Pancreas (tissue), 10 donors: ENCODE data around the gene FBL. TPM values are rescaled to one million over a fixed set of nuclear protein-coding genes. Genes with fewer than 3 reads are reported as not detected.

ENCODE experiments used
- ATAC-seq, 4 donors: fragments of 200-7000 bp; cut with Tn5 transposase; one replicate each; pipeline versions ENCODE4 v1.8.0 to v1.9.1; 2020; ENCODE audit warnings: mild to moderate bottlenecking in 4 of 4, moderate library complexity in 4 of 4
- DNase-seq, 6 donors: peaks; one replicate each; pipeline ENCODE4 v3.0.0-alpha.2; 2020
- FAIRE-seq: peaks from 2 replicates; lab custom pipeline; 2012; peaks lifted over from hg19 to GRCh38; lab: Jason Lieb, UNC
- H3K27ac ChIP-seq, 4 donors: fragments of 200-600 bp; sonication (generic); 1 replicate in 3 of 4; 2 replicates in 1 of 4; pipeline versions ENCODE4 v1.5.0 to v1.8.0; 2020
- H3K27me3 ChIP-seq, 4 donors: fragments of 200-600 bp; one replicate each; pipeline ENCODE4 v1.8.0; 2021
- H3K36me3 ChIP-seq, 3 donors: fragments of 200-600 bp; sonication (generic) in 1 of 3; one replicate each; pipeline versions ENCODE4 v1.5.0 to v1.8.0; 2020 to 2021
- H3K4me1 ChIP-seq, 3 donors: fragments of 200-600 bp; one replicate each; pipeline ENCODE4 v1.8.0; 2021
- H3K4me3 ChIP-seq, 4 donors: fragments of 200-600 bp; sonication (generic) in 2 of 4; one replicate each; pipeline versions ENCODE4 v1.5.0 to v1.8.0; 2020 to 2021
- H3K9me3 ChIP-seq, 4 donors: fragments of 200-600 bp; one replicate each; pipeline ENCODE4 v1.8.0; 2021
- WGBS, 2 donors: extraction: QIAGEN DNeasy Blood & Tissue Kit; methylation state at CpG; one replicate each; pipeline ENCODE4 v1.1.7; 2013; 5-methylcytosine and 5-hydroxymethylcytosine counted together
- intact Hi-C, 3 donors: fragments of 100-400 bp; cut with DNase I; formaldehyde crosslinking; loops; one replicate each; pipeline versions ENCODE4 v1.11.1 to v1.14.2; 2022
- polyA plus RNA-seq, 2 donors: library from polyadenylated mRNA; stranded (reverse); fragments of 200-250 nt; gene quantifications; one replicate each; pipeline ENCODE4 v1.2.3, GENCODE V29; 2013
- total RNA-seq, 6 donors: library from RNA; stranded (reverse); fragmentation: NEBNext Ultra II Directional in 4 of 6; extraction: Animal tissue kit (Norgen Biotek cat#: 25700) in 4 of 6; gene quantifications; one replicate each; pipeline versions ENCODE4 v1.2.1 to v1.2.4, GENCODE V29; 2021 to 2023
- TF ChIP-seq, protein P1 (sequence below), 4 donors: fragments of 200-600 bp; sonication (generic) in 3 of 4; IDR thresholded peaks; one replicate each; pipeline versions ENCODE4 v1.5.0 to v1.8.0; 2021; ENCODE audit warnings: antibody characterized with exemption in 4 of 4
- donor health status: healthy with polysubstance abuse.
- donor health status: DM: no; HTN: no; CAD: no; lungs with moderate emphysema.
- donor health status: DM: no; HTN: no; CAD: no.
- donor health status: control.
- donor health status: control.
- donor health status: Bipolar disorder and iron deficiency.
- donor health status: DM: yes; HTN: yes; CAD: no.
- donor health status: DM: no; HTN: no; CAD: no.
- donor health status: DM: no; HTN: no; CAD: no.
- donor health status: DM: yes; HTN: yes; CAD: no.

The FBL gene
- total and polyA plus RNA-seq, 8 donors: 86.4 to 166 (median 109) TPM

DNA sequence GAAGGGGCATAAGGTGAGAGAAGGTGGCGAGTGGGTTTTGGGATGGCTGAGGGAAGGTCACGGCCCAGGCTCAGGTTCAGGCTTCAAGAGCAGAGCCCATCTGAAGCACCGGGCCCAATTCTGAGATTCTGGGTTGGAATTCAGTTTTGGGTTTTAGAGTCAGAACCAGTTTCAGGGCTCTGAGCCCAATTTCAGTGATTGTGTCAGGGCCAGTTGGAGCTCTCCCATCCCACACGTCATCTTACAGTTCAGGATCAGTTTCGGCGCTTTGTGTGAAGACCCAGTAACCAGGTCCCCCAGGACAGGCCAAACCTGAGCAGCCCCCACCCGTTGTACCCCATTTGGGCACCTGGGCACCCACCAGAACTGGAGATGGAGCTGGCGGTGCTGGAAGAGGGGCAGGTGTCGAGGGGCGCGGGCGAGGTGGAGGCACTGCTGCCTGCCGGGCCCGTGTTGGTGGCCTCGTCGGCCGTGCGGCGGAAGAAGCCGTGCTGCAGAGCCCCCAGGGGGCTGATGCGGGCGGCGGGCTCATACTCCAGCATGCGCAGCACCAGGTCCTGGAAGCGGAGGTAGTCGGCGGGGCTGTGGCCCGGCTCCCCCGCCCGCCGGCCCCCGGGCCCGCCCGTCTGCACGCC lies 19.8 kb downstream of the FBL start:
- DNase-seq (peak in 1 of 6 donors; percentile 72), ATAC-seq (no peak), FAIRE-seq (no peak)
- Histone ChIP-seq H3K9me3 (no peaks in the 10 kb centered on the region), H3K36me3 (peaks cover 0 to 32% (median 15%) of the 10 kb centered on the region in 3 donors), H3K4me3 (no peak overlapping the region), H3K27me3 (no peaks in the 10 kb centered on the region), H3K27ac (no peak overlapping the region), H3K4me1 (peaks cover 0 to 8% (median 5%) of the 10 kb centered on the region in 3 donors)
- TF ChIP-seq, protein P1, sequence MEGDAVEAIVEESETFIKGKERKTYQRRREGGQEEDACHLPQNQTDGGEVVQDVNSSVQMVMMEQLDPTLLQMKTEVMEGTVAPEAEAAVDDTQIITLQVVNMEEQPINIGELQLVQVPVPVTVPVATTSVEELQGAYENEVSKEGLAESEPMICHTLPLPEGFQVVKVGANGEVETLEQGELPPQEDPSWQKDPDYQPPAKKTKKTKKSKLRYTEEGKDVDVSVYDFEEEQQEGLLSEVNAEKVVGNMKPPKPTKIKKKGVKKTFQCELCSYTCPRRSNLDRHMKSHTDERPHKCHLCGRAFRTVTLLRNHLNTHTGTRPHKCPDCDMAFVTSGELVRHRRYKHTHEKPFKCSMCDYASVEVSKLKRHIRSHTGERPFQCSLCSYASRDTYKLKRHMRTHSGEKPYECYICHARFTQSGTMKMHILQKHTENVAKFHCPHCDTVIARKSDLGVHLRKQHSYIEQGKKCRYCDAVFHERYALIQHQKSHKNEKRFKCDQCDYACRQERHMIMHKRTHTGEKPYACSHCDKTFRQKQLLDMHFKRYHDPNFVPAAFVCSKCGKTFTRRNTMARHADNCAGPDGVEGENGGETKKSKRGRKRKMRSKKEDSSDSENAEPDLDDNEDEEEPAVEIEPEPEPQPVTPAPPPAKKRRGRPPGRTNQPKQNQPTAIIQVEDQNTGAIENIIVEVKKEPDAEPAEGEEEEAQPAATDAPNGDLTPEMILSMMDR (IDR thresholded peaks at IDR 0.05): no peak
- intact Hi-C loops: no loop called here
- WGBS, 2 donors: 93 to 95% methylated on average over 27 to 35 of the region's 35 CpGs

GRCh38 chr19:39825531-39826076 lies 20.6 kb downstream of the FBL start:
- intact Hi-C loops: no loop called here
- Histone ChIP-seq H3K27me3 (no peaks in the 10 kb centered on the region), H3K27ac (no peak overlapping the region), H3K36me3 (peaks cover 0 to 29% (median 15%) of the 10 kb centered on the region in 3 donors), H3K9me3 (no peaks in the 10 kb centered on the region), H3K4me1 (peaks cover 0 to 8% (median 5%) of the 10 kb centered on the region in 3 donors), H3K4me3 (no peak overlapping the region)
- peak in 2 of 6 donors; percentile 55 to 82 for DNase-seq
- FAIRE-seq: no peak
- WGBS, 2 donors: 90 to 93% methylated on average over 12 to 17 of the region's 17 CpGs
- TF ChIP-seq, protein P1 (IDR thresholded peaks at IDR 0.05): no peak
- ATAC-seq: no peak

DNA sequence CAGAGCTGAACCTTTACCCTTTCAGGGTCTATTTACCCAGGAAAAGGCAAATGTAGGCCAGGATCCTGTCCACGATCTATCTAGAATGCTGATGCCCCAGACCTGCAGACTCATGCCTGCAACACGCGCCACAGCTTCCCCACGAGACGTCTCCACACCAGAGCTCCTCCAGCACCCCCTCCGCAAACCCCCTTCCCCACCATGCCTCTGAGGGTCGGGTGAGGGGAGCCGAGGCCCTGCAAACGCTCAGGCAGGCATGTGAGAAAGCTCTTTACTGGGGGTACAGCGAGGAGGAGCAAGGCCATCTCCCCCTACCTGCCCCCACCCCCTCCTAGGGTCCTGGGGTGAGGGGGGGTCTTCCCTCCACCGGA lies 21.1 kb downstream of the FBL start:
- FAIRE-seq (no peak), ATAC-seq (no peak), DNase-seq (peak in 3 of 6 donors; percentile 40 to 70 (median 48))
- Histone ChIP-seq H3K27ac (peak overlapping the region in 3 of 4 donors; percentile 27 to 55 (median 32)), H3K4me1 (peaks cover 0 to 8% (median 5%) of the 10 kb centered on the region in 3 donors), H3K27me3 (no peaks in the 10 kb centered on the region), H3K9me3 (no peaks in the 10 kb centered on the region), H3K36me3 (peaks cover 0 to 23% (median 12%) of the 10 kb centered on the region in 3 donors), H3K4me3 (peak overlapping the region in 2 of 4 donors; percentile 54 to 73)
- WGBS, 2 donors: 67 to 81% methylated on average over 11 of the region's 11 CpGs
- TF ChIP-seq, protein P1 (IDR thresholded peaks at IDR 0.05): no peak
- intact Hi-C loops: no loop called here

DNA sequence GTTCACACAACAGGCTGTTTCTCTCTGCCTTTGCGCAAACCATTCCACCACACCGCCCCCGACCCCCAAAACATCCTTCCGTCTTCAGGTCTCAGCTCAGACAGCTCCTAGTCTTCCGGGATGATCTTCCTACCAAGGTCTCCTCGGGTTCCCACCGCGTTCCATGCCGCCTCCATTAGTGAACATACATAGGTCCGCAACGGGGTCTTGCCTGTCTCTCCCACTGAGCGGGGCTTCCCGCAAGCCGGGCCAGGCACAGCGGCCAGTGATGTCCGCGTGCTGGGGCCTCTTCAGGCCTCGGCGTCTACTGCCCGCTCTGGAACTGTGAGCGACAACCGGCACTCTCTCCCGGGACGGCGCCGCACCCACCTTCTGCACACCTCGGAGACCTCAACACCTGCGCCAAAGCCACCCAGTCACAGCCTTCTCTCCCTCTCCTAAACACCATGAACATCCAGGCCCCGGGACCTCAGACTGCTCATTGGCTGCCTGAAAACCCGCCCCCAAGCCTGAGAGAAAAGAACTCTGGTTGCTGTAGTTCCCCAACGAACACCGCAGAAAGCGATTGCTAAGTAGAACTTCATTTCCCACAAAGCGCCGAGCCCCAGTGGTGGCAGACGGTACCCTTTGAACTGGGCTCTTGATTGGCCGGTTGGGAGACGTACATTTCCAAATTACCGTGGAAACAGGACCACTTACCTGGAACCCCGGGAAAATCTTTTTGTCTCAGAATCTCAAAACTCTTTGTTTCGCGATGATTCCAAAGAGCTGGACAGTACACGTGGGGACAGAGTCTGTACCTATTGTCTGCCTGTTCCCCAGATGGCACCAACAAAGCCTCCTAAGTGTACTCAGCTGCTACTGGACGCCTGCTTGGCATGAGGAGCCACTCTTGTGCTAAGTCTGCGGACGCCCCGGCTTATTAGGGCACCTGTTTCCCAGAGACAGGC lies 21.8 kb downstream of the FBL start:
- Histone ChIP-seq H3K36me3 (peaks cover 0 to 17% (median 7%) of the 10 kb centered on the region in 3 donors), H3K4me3 (peak overlapping the region; percentile 35 to 79 (median 64)), H3K9me3 (no peaks in the 10 kb centered on the region), H3K4me1 (peaks cover 0 to 8% (median 5%) of the 10 kb centered on the region in 3 donors), H3K27me3 (no peaks in the 10 kb centered on the region), H3K27ac (peak overlapping the region in 3 of 4 donors; percentile 27 to 59 (median 55))
- 3 to 4% methylated on average over 46 to 47 of the region's 47 CpGs for WGBS, 2 donors
- ATAC-seq (peak; percentile 95 to 97 (median 96)), DNase-seq (peak; percentile 84 to 93 (median 90)), FAIRE-seq (peak; percentile 96)
- intact Hi-C loops: no loop called here
- TF ChIP-seq, protein P1 (IDR thresholded peaks at IDR 0.05): no peak
